ENCODE results near the gene RNF144B. TPM values are rescaled to one million over a fixed set of nuclear protein-coding genes. Genes with fewer than 3 reads are reported as not detected.

RNF144B gene
- total RNA-seq, 6 experiments from 2014 or later = 0.83 to 4.8 (median 1.2) TPM

GRCh38 chr6:18492972-18493371 is 105.8 kb downstream of the RNF144B start:
- Mint-ChIP-seq H3K36me3 (ENCODE audit: low read depth) (no peaks in the 10 kb centered on the region), H3K27ac (no peak overlapping the region)

GRCh38 chr6:18493382-18493891 is 106.3 kb downstream of the RNF144B start:
- Mint-ChIP-seq H3K9me3 (no peaks in the 10 kb centered on the region), H3K4me3 (no peak overlapping the region), H3K4me1 (ENCODE audit: low read depth) (peaks cover 7% of the 10 kb centered on the region), H3K27ac (no peak overlapping the region), H3K36me3 (ENCODE audit: low read depth) (no peaks in the 10 kb centered on the region), H3K27me3 (ENCODE audit: insufficient read depth) (peaks cover 16% of the 10 kb centered on the region)
- TF ChIP-seq CTCF (IDR thresholded peaks at IDR 0.05) = no peak
- no peak for DNase-seq

More at GRCh38 chr6:18492972-18493371, 105.8 kb downstream of the RNF144B start:
- H3K4me1 Mint-ChIP-seq (ENCODE audit: low read depth) = peaks cover 11% of the 10 kb centered on the region
- no peaks in the 10 kb centered on the region for H3K9me3 Mint-ChIP-seq
- DNase-seq = no peak
- H3K4me3 Mint-ChIP-seq = no peak overlapping the region
- TF ChIP-seq CTCF (IDR thresholded peaks at IDR 0.05) = no peak
- H3K27me3 Mint-ChIP-seq (ENCODE audit: insufficient read depth) = peaks cover 13% of the 10 kb centered on the region

- DNase-seq = no peak
- H3K4me3 Mint-ChIP-seq = no peak overlapping the region
- peaks cover 2% of the 10 kb centered on the region for H3K4me1 Mint-ChIP-seq (ENCODE audit: low read depth)
- H3K27me3 Mint-ChIP-seq (ENCODE audit: insufficient read depth) = peaks cover 17% of the 10 kb centered on the region
- no peaks in the 10 kb centered on the region for H3K9me3 Mint-ChIP-seq
- no peak overlapping the region for H3K27ac Mint-ChIP-seq
- no peak for TF ChIP-seq CTCF (IDR thresholded peaks at IDR 0.05)
- no peaks in the 10 kb centered on the region for H3K36me3 Mint-ChIP-seq (ENCODE audit: low read depth)
Observed at GRCh38 chr6:18493925-18494324, 106.8 kb downstream of the RNF144B start.

- H3K9me3 Mint-ChIP-seq = no peaks in the 10 kb centered on the region
- H3K27ac Mint-ChIP-seq = no peak overlapping the region
Observed at GRCh38 chr6:18495236-18495635, 108.1 kb downstream of the RNF144B start.

GRCh38 chr6:18496462-18496861 is 109.3 kb downstream of the RNF144B start:
- H3K4me1 Mint-ChIP-seq (ENCODE audit: low read depth) = peaks cover 1% of the 10 kb centered on the region; the same call in 1 of the 2 replicates
- H3K27me3 Mint-ChIP-seq (ENCODE audit: insufficient read depth) = peaks cover 13% of the 10 kb centered on the region
- H3K36me3 Mint-ChIP-seq (ENCODE audit: low read depth) = no peaks in the 10 kb centered on the region
- DNase-seq = no peak
- no peak overlapping the region for H3K4me3 Mint-ChIP-seq
- no peak for TF ChIP-seq CTCF (IDR thresholded peaks at IDR 0.05)
- no peak overlapping the region for H3K27ac Mint-ChIP-seq
- H3K9me3 Mint-ChIP-seq = no peaks in the 10 kb centered on the region

More at GRCh38 chr6:18495236-18495635, 108.1 kb downstream of the RNF144B start:
- Mint-ChIP-seq H3K36me3 (ENCODE audit: low read depth) (no peaks in the 10 kb centered on the region), H3K27me3 (ENCODE audit: insufficient read depth) (peaks cover 14% of the 10 kb centered on the region), H3K4me1 (ENCODE audit: low read depth) (no peaks in the 10 kb centered on the region), H3K4me3 (no peak overlapping the region)
- TF ChIP-seq CTCF (IDR thresholded peaks at IDR 0.05) = no peak
- DNase-seq = no peak

Measured in HFFc6 (cell line).